ENCODE data around the gene EDIL3. TPM values are rescaled to one million over a fixed set of nuclear protein-coding genes. Genes with fewer than 3 reads are reported as not detected.
"Not testable (repeated sequence)": the region's sequence is repeated elsewhere in the genome, so short reads cannot be mapped to it uniquely, and the experiment has no call there.

EDIL3 gene
- total RNA-seq, 2 donors from 2014 or later: 2.2 to 17.5 TPM

GRCh38 chr5:84301535-84301934 lies 83.1 kb downstream of the EDIL3 start:
- H3K36me3 ChIP-seq (ENCODE audit: control insufficient read depth, insufficient read depth, low read length): no peaks in the 10 kb centered on the region

GRCh38 chr5:84299959-84300358 lies 84.7 kb downstream of the EDIL3 start:
- Histone ChIP-seq H3K9me3 (ENCODE audit: control insufficient read depth, low read length) (no peaks in the 10 kb centered on the region), H3K27ac (ENCODE audit: low read depth, low read length) (no peak overlapping the region), H3K36me3 (ENCODE audit: control insufficient read depth, insufficient read depth, low read length) (no peaks in the 10 kb centered on the region), H3K4me1 (ENCODE audit: control insufficient read depth, insufficient read depth, low read length) (no peaks in the 10 kb centered on the region), H3K9ac (ENCODE audit: extremely low read depth, low read length, poor library complexity, severe bottlenecking) (no peak overlapping the region), H3K4me3 (ENCODE audit: low read length) (no peak overlapping the region), H3K27me3 (ENCODE audit: control insufficient read depth, insufficient read depth, low read length, poor library complexity, severe bottlenecking) (no peaks in the 10 kb centered on the region)
- peaks cover 2% of the 10 kb centered on the region for H3K4me1 Mint-ChIP-seq
- H3K36me3 Mint-ChIP-seq (ENCODE audit: low read depth): no peaks in the 10 kb centered on the region
- 71% methylated on average over 1 of the region's 1 CpG for whole genome bisulfite sequencing, 2 experiments (ENCODE audit: insufficient coverage in 1 of 2, insufficient read length in 1 of 2)
- no peak overlapping the region for H3K4me3 Mint-ChIP-seq
- no peak for DNase-seq
- TF ChIP-seq CTCF (conservative IDR thresholded peaks at IDR 0.05): no peak
- H3K27me3 Mint-ChIP-seq (ENCODE audit: insufficient read depth): no peaks in the 10 kb centered on the region
- no peaks in the 10 kb centered on the region for H3K9me3 Mint-ChIP-seq
- H3K27ac Mint-ChIP-seq: no peak overlapping the region

More at GRCh38 chr5:84301535-84301934, 83.1 kb downstream of the EDIL3 start:
- Histone ChIP-seq H3K27me3 (ENCODE audit: control insufficient read depth, insufficient read depth, low read length, poor library complexity, severe bottlenecking) (no peaks in the 10 kb centered on the region), H3K4me3 (ENCODE audit: low read length) (no peak overlapping the region), H3K27ac (ENCODE audit: low read depth, low read length) (no peak overlapping the region), H3K9me3 (ENCODE audit: control insufficient read depth, low read length) (peaks cover 5% of the 10 kb centered on the region), H3K9ac (ENCODE audit: extremely low read depth, low read length, poor library complexity, severe bottlenecking) (no peak overlapping the region), H3K4me1 (ENCODE audit: control insufficient read depth, insufficient read depth, low read length) (no peaks in the 10 kb centered on the region)
- no peak for TF ChIP-seq CTCF (conservative IDR thresholded peaks at IDR 0.05)
- 87% methylated on average over 1 of the region's 1 CpG; no CpG with 5 or more reads in 1 of the 2 experiments for WGBS, 2 experiments (ENCODE audit: insufficient coverage in 1 of 2, insufficient read length in 1 of 2)
- H3K9me3 Mint-ChIP-seq: no peaks in the 10 kb centered on the region
- H3K36me3 Mint-ChIP-seq (ENCODE audit: low read depth): no peaks in the 10 kb centered on the region
- no peaks in the 10 kb centered on the region for H3K27me3 Mint-ChIP-seq (ENCODE audit: insufficient read depth)
- H3K27ac Mint-ChIP-seq: no peak overlapping the region
- H3K4me3 Mint-ChIP-seq: no peak overlapping the region
- DNase-seq: no peak
- H3K4me1 Mint-ChIP-seq: peaks cover 7% of the 10 kb centered on the region

GRCh38 chr5:84298628-84299027 lies 86.1 kb downstream of the EDIL3 start:
- Histone ChIP-seq H3K27me3 (ENCODE audit: control insufficient read depth, insufficient read depth, low read length, poor library complexity, severe bottlenecking) (no peaks in the 10 kb centered on the region), H3K27ac (ENCODE audit: low read depth, low read length) (no peak overlapping the region), H3K36me3 (ENCODE audit: control insufficient read depth, insufficient read depth, low read length) (no peaks in the 10 kb centered on the region), H3K4me1 (ENCODE audit: control insufficient read depth, insufficient read depth, low read length) (no peaks in the 10 kb centered on the region), H3K4me3 (ENCODE audit: low read length) (no peak overlapping the region), H3K9me3 (ENCODE audit: control insufficient read depth, low read length) (no peaks in the 10 kb centered on the region), H3K9ac (ENCODE audit: extremely low read depth, low read length, poor library complexity, severe bottlenecking) (no peak overlapping the region)
- Mint-ChIP-seq H3K27ac (no peak overlapping the region), H3K27me3 (ENCODE audit: insufficient read depth) (no peaks in the 10 kb centered on the region), H3K4me1 (no peaks in the 10 kb centered on the region), H3K36me3 (ENCODE audit: low read depth) (no peaks in the 10 kb centered on the region), H3K9me3 (no peaks in the 10 kb centered on the region), H3K4me3 (no peak overlapping the region)
- 91 to 93% methylated on average over 4 of the region's 4 CpGs for WGBS, 2 experiments (ENCODE audit: insufficient coverage in 1 of 2, insufficient read length in 1 of 2)
- TF ChIP-seq CTCF (conservative IDR thresholded peaks at IDR 0.05): no peak
- no peak for DNase-seq

- H3K4me1 ChIP-seq (ENCODE audit: control insufficient read depth, insufficient read depth, low read length); H3K9ac ChIP-seq (ENCODE audit: extremely low read depth, low read length, poor library complexity, severe bottlenecking); H3K27me3 ChIP-seq (ENCODE audit: control insufficient read depth, insufficient read depth, low read length, poor library complexity, severe bottlenecking); H3K4me3 Mint-ChIP-seq; H3K4me3 ChIP-seq (ENCODE audit: low read length); H3K36me3 Mint-ChIP-seq (ENCODE audit: low read depth); H3K27ac Mint-ChIP-seq; H3K4me1 Mint-ChIP-seq; DNase-seq; H3K36me3 ChIP-seq (ENCODE audit: control insufficient read depth, insufficient read depth, low read length); H3K9me3 Mint-ChIP-seq; H3K27ac ChIP-seq (ENCODE audit: low read depth, low read length); H3K9me3 ChIP-seq (ENCODE audit: control insufficient read depth, low read length); H3K27me3 Mint-ChIP-seq (ENCODE audit: insufficient read depth): not testable (repeated sequence)
- WGBS, 2 experiments (ENCODE audit: insufficient coverage in 1 of 2, insufficient read length in 1 of 2): 78 to 87% methylated on average over 2 to 4 of the region's 4 CpGs
Observed at GRCh38 chr5:84297641-84298040, 87.0 kb downstream of the EDIL3 start.

Measured in endodermal cell (in vitro differentiated cells).